Transverse colon (tissue), 4 donors: ENCODE measurements around the gene ADAMTS8.

Source experiments
- CTCF ChIP-seq, 5 experiments: fragments of 200-600 bp in 3 of 5; fragments of 450-650 bp in 2 of 5; sonication (generic) in 3 of 5; IDR thresholded peaks; 1 replicate in 2 of 5; 2 replicates in 3 of 5; pipeline ENCODE4 v1.5.1; 2016 to 2017; ENCODE audit warnings: antibody characterized with exemption in 5 of 5, inconsistent platforms in 3 of 5, mild to moderate bottlenecking in 2 of 5, moderate library complexity in 1 of 5
- EP300 ChIP-seq: sonication (generic); formaldehyde crosslinking; IDR thresholded peaks from one replicate; pipeline ENCODE4 v1.6.1; 2017; ENCODE audit warnings: antibody characterized with exemption, low read depth
- POLR2A ChIP-seq: fragments of 450-650 bp; IDR thresholded peaks from one replicate; pipeline ENCODE4 v1.6.1; 2016; ENCODE audit warnings: antibody characterized with exemption, mild to moderate bottlenecking, moderate library complexity
- POLR2AphosphoS5 ChIP-seq, 3 donors: sonication (generic); formaldehyde crosslinking; IDR thresholded peaks; one replicate each; pipeline ENCODE4 v1.6.1; 2016; ENCODE audit warnings: antibody characterized with exemption in 3 of 3

DNA sequence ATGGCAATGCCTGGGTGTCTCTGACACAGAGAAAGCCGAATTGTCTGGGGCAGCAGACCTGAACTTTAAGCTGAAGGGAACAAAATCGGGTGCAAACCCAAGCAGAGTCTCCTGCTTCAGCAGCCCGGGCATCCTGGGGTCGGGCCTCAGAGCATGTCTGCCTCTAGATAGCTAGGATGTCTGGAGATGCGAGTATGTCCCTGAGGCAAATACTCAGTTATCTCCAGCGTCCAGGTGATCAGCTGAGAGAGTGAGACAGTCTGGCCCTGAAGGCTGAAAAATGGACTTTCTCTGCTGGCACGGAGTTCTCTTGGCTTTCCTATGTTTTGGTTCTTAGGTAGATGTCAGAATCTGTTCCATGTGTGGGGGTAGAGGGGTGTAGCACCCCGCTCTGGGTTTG, 3.3 kb downstream of the ADAMTS8 start:
- no peak for TF ChIP-seq CTCF (IDR thresholded peaks at IDR 0.05)
- TF ChIP-seq POLR2A: no peak
- TF ChIP-seq EP300: no peak
- no peak for TF ChIP-seq POLR2AphosphoS5 (IDR thresholded peaks at IDR 0.05)
